Measurements from ENCODE around the gene WWP2.
"Not testable (repeated sequence)": the region's sequence is repeated elsewhere in the genome, so short reads cannot be mapped to it uniquely, and the experiment has no call there.

WWP2 gene

GRCh38 chr16:69796285-69797118 lies 34.4 kb downstream of the WWP2 start:
- DNase-seq (ENCODE audit: low read depth) = peak; percentile 79

DNA sequence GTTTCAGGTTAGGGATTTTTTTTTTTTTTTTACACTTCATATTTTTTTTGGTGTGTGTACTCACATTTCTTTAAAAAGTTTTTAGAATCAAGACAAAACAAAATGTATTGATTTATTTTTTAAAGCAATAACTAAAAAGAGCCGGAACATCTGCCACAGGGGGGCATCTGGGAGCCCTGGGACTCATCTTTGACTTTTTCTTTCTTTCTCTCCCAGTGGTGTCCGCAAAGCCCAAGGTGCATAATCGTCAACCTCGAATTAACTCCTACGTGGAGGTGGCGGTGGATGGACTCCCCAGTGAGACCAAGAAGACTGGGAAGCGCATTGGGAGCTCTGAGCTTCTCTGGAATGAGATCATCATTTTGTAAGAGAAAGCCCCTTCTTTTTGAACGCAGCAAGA lies 36.3 kb downstream of the WWP2 start:
- peak; percentile 8 for DNase-seq (ENCODE audit: low read depth)

- DNase-seq (ENCODE audit: low read depth) = no peak
Measured at GRCh38 chr16:69799611-69800031, 37.5 kb downstream of the WWP2 start.

DNA sequence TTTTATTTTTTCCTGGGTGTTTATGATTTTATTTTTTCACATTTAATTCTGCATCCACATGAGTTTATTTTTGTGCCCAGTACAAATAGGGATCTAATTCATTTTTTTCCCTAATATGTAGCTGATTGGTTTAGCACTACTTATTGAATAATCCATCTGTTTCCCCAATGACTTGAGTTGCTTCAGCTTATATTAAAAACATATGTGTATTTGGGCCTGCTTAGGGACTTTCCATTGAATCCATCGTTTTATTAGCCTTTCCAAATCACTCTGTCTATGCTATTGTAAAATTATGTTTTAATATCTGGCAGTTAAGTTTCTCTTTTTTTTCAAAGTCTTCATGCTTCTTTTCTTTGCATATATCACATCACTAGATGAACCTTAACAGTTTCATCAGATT lies 42.2 kb downstream of the WWP2 start:
- DNase-seq (ENCODE audit: low read depth) = no peak

DNA sequence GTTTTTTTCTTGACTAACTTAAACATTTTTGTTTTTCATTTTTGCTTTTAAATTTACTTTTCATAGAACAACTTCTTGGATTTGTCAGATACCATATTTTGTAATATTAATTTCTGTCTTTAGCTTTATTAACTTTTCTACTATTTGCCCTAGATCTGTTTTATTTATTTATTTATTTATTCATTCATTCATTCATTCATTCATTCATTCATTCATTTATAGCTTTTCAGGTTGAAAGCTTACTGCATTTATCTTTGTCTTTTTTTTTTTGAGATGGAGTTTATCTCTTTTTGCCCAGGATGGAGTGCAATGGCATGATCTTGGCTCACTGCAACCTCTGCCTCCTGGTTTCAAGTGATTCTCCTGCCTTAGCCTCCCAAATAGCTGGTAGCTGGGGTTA lies 44.6 kb downstream of the WWP2 start:
- not testable (repeated sequence) for DNase-seq (ENCODE audit: low read depth)

- peak; percentile 22 for DNase-seq (ENCODE audit: low read depth)
Measured at GRCh38 chr16:69812688-69813014, 50.5 kb downstream of the WWP2 start.

GRCh38 chr16:69814078-69814477 lies 51.9 kb downstream of the WWP2 start:
- DNase-seq (ENCODE audit: low read depth) = no peak

- no peak for DNase-seq (ENCODE audit: low read depth)
Measured at GRCh38 chr16:69814561-69814960, 52.4 kb downstream of the WWP2 start.

GRCh38 chr16:69815216-69815883 lies 53.2 kb downstream of the WWP2 start:
- not testable (repeated sequence) for DNase-seq (ENCODE audit: low read depth)

- DNase-seq (ENCODE audit: low read depth) = no peak
Measured at GRCh38 chr16:69816996-69817395, 54.9 kb downstream of the WWP2 start.

DNA sequence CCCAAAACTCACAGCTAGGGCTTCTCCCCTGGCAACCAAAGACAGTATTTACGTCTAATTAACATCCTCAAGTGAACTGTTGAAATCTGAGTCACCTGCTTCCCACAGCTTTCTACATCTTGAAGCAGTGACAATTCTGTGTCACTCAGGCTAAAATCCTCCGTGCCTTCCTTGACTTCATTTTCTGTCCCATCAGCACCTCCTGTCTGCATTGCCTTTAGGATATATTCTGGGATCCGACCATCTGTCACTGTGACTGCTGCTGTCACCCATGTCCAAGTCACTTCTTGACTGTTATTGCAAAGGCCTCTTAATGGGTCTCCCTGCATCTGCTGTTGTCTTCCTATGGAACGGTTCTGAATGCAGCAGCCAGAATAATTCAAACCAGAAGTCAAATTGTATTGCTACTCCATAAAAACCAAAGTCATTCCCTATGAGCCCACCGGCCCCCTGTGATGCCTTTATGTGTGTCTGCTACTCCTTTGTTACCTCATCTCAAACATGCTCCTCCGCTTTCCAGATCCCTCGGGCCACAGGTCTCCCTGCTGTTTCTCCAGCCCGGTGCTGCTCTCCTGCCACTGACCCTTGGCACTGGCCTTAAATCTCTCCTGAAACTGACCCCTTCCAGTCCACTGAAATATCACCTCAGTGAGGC lies 56.9 kb downstream of the WWP2 start:
- DNase-seq (ENCODE audit: low read depth) = no peak

DNA sequence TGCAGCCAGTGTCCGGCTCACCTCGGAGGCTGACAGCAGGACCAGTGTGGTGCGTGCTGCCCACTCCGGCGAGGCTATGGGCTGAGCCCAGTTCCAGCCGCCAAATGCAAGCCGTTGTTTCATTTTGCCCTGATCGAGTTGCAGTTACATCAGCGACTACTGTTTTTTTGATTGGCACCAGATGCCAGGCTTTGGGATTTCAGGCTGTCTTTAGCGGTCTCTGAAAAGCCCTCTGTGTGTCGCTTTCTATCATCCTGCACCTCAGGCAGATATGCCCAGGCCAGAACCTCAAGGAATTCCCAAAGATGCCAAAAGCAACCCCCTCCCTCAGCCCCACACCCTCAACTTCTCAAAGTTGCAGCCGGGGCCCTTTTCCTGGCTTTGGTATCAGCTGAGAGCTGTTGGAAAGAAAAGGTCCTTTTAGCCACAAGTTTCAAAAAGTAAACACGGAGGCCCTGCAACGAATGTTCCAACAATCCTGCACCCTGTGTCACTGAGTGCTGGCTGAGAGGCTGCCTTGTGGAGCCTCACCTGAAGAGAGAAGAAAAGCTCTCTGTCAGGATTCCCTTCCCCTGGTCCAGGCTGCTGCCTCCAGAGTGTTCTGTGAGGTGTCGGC lies 58.9 kb downstream of the WWP2 start:
- DNase-seq (ENCODE audit: low read depth) = no peak

- no peak for DNase-seq (ENCODE audit: low read depth)
Measured at GRCh38 chr16:69821844-69822173, 59.7 kb downstream of the WWP2 start.

GRCh38 chr16:69822174-69822935 lies 60.2 kb downstream of the WWP2 start:
- DNase-seq (ENCODE audit: low read depth) = no peak

GRCh38 chr16:69823831-69824563 lies 61.9 kb downstream of the WWP2 start:
- DNase-seq (ENCODE audit: low read depth) = no peak

DNA sequence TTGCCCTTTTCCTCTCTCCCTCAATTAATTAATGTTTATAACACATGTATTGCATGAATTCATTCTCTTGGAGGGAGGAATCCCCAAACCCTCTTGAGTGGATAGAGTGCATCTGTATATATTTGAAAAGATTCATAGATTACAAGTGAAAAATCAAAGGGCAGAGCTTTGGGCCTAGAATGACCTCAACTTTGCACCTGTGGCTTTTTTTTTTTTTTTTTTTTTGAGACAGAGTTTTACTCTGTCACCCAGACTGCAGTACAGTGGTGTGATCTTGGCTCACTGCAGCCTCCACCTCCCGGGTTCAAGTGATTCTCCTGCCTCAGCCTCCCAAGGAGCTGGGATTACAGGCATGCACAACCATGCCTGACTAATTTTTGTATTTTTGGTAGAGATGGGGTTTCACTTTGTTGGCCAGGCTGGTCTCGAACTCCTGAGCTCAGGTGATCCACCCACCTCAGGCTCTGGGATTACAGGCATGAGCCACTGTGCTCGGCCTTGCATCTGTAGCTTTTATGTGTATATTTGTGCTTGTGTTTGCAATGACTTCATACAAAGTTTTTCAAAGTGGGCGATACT lies 62.5 kb downstream of the WWP2 start:
- DNase-seq (ENCODE audit: low read depth) = not testable (repeated sequence)

DNA sequence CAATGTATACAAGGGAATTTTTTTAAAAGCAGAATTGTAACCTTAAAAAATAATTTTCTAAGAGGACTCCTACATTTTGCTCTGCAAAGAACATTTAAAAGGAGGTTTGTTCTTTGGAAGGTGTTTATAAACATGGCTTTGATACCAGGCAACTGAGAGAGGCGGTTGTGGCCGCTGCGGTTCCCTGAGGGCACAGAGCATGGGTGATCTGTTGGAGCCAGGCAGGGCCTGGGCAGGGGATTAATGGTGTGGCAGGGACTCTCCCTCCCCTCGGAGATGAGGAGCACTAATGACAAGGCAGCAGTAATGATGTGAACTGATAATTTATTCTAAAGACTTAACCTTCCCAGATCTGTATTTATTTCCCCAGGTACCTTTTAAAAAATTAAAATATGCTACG lies 65.4 kb downstream of the WWP2 start:
- no peak for DNase-seq (ENCODE audit: low read depth)

DNA sequence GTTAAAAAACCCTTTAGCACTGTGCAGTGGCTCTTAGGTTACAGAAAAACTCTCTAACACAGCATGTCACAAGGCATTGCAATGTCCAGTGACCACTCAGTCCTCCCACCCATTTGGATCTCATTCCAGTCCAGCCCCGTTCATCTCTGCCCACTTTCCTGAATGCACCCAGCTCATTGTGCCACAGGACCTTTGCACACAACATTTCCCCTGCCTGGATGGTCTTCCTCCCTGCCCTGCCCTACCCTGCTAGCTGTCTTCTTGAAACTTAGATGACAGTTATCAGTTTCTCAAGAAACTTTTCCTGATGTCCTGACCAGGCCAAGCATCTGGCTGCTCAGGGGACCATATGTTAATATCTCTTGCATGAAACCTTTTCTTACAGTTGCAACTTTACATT lies 67.2 kb downstream of the WWP2 start:
- DNase-seq (ENCODE audit: low read depth) = no peak

DNA sequence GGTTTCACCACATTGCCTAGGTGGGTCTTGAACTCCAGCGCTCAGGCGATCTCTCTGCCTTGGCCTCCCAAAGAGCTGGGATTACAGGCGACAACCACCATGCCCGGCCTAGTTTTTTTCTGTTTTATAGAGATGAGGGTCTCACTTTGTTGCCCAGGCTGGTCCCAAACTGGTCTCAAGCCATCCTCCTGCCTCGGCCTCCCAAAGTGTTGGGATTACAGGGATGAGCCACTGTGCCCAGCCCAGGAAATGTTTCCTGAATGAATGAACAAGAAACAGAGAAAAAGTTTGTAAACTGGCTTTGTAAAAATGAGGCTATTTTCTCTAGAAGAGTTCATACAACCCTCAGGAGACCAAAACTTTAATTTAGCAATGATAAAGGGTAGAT lies 68.0 kb downstream of the WWP2 start:
- DNase-seq (ENCODE audit: low read depth) = no peak

GRCh38 chr16:69830534-69831211 lies 68.5 kb downstream of the WWP2 start:
- no peak for DNase-seq (ENCODE audit: low read depth)

Measured in ELR (cell line).